Measurements from ENCODE around the gene SPAG4.

- TF ChIP-seq EP300 (IDR thresholded peaks at IDR 0.05) (no peak), CTCF (IDR thresholded peaks at IDR 0.05) (no peak), POLR2A (IDR thresholded peaks at IDR 0.05) (no peak)
Observed at GRCh38 chr20:35665949-35666288, 50.3 kb downstream of the SPAG4 start.
